ENCODE results near the gene TTC27.
"Not testable (repeated sequence)": the region's sequence is repeated elsewhere in the genome, so short reads cannot be mapped to it uniquely, and the experiment has no call there.

The TTC27 gene

GRCh38 chr2:32849456-32850194 lies 221.8 kb downstream of the TTC27 start:
- Histone ChIP-seq H3K36me3 (replicated peaks) (no peaks in the 10 kb centered on the region), H3K9me3 (0 out of 2 replicates have a peak, but pooled peaks cover 2% of the 10 kb centered on the region), H3K4me3 (no peak overlapping the region), H3K4me1 (no peaks in the 10 kb centered on the region), H3K27me3 (ENCODE audit: low read depth) (no peaks in the 10 kb centered on the region)
- in situ Hi-C loops (cut with MboI; ENCODE audit: low sequenced_read_pairs) = no loop called here
- DNase-seq (ENCODE audit: low spot score in 2 of 2) = no peak

GRCh38 chr2:32851777-32852439 lies 224.1 kb downstream of the TTC27 start:
- no peaks in the 10 kb centered on the region for H3K4me1 ChIP-seq
- no peaks in the 10 kb centered on the region for H3K9me3 ChIP-seq
- H3K27me3 ChIP-seq (ENCODE audit: low read depth) = no peaks in the 10 kb centered on the region
- DNase-seq (ENCODE audit: low spot score in 2 of 2) = no peak
- in situ Hi-C loops (cut with MboI; ENCODE audit: low sequenced_read_pairs) = no loop called here
- H3K4me3 ChIP-seq = no peak overlapping the region
- no peaks in the 10 kb centered on the region for H3K36me3 ChIP-seq (replicated peaks)

DNA sequence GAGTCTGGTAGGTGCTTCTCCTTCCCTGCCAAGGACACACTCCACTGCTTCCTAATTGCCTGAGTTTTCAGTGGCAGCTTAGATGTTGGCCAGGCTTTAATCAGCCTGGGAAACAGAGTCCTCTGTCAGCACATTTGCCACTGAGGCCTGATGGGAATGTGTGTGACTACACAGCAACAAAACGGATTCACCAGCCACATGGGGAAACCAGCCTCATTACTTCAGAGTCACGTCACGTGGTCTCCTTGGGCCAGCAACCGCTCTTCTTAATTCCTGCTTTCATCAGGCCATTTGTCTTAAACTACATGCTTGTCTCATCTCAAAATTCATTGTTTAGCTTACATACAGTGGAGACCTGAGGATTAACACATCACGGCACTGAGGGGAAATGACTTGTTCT lies 225.0 kb downstream of the TTC27 start:
- in situ Hi-C loops (cut with MboI; ENCODE audit: low sequenced_read_pairs) = no loop called here
- no peaks in the 10 kb centered on the region for H3K4me1 ChIP-seq
- no peaks in the 10 kb centered on the region for H3K36me3 ChIP-seq (replicated peaks)
- no peak for DNase-seq (ENCODE audit: low spot score in 2 of 2)
- no peak overlapping the region for H3K4me3 ChIP-seq
- H3K9me3 ChIP-seq = no peaks in the 10 kb centered on the region
- H3K27me3 ChIP-seq (ENCODE audit: low read depth) = no peaks in the 10 kb centered on the region

DNA sequence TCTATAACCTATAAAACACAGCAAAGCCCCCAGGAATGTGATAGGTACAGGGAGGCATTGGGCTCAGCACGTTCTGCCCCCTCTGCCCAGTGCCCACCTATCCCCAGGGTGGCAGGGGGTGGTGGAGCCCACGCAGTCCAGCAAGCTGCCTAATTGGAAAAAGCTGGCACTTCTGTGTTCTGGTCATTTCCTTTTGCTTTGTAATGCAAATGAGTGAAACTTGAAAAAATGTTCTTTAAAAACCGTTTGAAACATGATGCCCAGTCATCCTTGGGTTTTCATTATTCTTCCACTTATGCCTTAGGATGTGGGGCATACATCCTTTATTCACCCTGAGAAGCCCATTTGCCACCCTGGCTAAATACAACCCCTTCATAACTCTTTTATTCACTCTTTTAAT lies 229.0 kb downstream of the TTC27 start:
- H3K27me3 ChIP-seq (ENCODE audit: low read depth) = no peaks in the 10 kb centered on the region
- DNase-seq (ENCODE audit: low spot score in 2 of 2) = no peak
- no peaks in the 10 kb centered on the region for H3K9me3 ChIP-seq
- no peaks in the 10 kb centered on the region for H3K4me1 ChIP-seq
- in situ Hi-C loops (cut with MboI; ENCODE audit: low sequenced_read_pairs) = no loop called here
- H3K4me3 ChIP-seq = no peak overlapping the region
- H3K36me3 ChIP-seq (replicated peaks) = no peaks in the 10 kb centered on the region

DNA sequence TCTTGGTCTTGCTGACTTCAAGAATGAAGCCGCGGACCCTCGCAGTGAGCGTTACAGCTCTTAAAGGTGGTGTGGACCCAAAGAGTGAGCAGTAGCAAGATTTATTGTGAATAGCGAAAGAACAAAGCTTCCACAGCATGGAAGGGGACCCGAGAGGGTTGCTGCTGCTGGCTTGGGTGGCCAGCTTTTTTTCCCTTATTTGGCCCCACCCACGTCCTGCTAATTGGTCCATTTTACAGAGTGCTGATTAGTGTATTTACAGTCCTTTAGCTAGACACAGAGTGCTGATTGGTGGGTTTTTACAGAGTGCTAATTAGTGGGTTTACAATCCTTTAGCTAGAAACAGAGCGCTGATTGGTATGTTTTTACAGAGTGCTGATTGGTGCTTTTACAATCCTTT lies 230.9 kb downstream of the TTC27 start:
- H3K4me1 ChIP-seq = no peaks in the 10 kb centered on the region
- DNase-seq (ENCODE audit: low spot score in 2 of 2) = no peak
- in situ Hi-C loops (cut with MboI; ENCODE audit: low sequenced_read_pairs) = no loop called here
- no peaks in the 10 kb centered on the region for H3K36me3 ChIP-seq (replicated peaks)
- H3K9me3 ChIP-seq = no peaks in the 10 kb centered on the region
- H3K4me3 ChIP-seq = no peak overlapping the region
- H3K27me3 ChIP-seq (ENCODE audit: low read depth) = no peaks in the 10 kb centered on the region; the same call in 1 of the 2 replicates

DNA sequence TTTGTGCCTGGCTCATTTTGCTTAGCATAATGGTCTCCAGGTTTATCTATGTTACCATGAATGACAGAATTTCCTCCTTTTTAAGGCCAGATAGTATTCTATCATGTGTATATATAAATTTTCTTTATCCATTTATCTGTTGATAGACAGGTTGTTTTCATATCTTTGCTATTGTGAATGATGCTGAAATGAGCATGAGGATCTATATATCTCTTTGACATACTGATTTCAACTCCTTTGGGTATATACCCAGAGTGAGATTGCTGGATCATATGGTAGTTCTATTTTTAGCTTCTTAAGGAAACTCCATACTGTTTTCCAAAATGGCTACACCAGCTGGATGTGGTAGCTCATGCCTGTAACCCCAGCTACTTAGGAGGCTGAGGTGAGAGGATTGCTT lies 232.5 kb downstream of the TTC27 start:
- Histone ChIP-seq H3K9me3 (no peaks in the 10 kb centered on the region), H3K36me3 (replicated peaks) (no peaks in the 10 kb centered on the region), H3K4me3 (no peak overlapping the region), H3K4me1 (no peaks in the 10 kb centered on the region), H3K27me3 (ENCODE audit: low read depth) (no peaks in the 10 kb centered on the region; the same call in 1 of the 2 replicates)
- in situ Hi-C loops (cut with MboI; ENCODE audit: low sequenced_read_pairs) = no loop called here
- no peak for DNase-seq (ENCODE audit: low spot score in 2 of 2)

- no peaks in the 10 kb centered on the region for H3K9me3 ChIP-seq
- no peaks in the 10 kb centered on the region for H3K36me3 ChIP-seq (replicated peaks)
- no peaks in the 10 kb centered on the region for H3K4me1 ChIP-seq
- in situ Hi-C loops (cut with MboI; ENCODE audit: low sequenced_read_pairs) = no loop called here
- DNase-seq (ENCODE audit: low spot score in 2 of 2) = no peak
- no peaks in the 10 kb centered on the region; the same call in 1 of the 2 replicates for H3K27me3 ChIP-seq (ENCODE audit: low read depth)
- no peak overlapping the region for H3K4me3 ChIP-seq
These were observed 234.6 kb downstream of the TTC27 start for GRCh38 chr2:32862269-32863055.

- no peak for DNase-seq (ENCODE audit: low spot score in 2 of 2)
- no peaks in the 10 kb centered on the region; the same call in 1 of the 2 replicates for H3K27me3 ChIP-seq (ENCODE audit: low read depth)
- H3K4me1 ChIP-seq = no peaks in the 10 kb centered on the region
- in situ Hi-C loops (cut with MboI; ENCODE audit: low sequenced_read_pairs) = no loop called here
- H3K4me3 ChIP-seq = no peak overlapping the region
- no peaks in the 10 kb centered on the region for H3K36me3 ChIP-seq (replicated peaks)
- no peaks in the 10 kb centered on the region for H3K9me3 ChIP-seq
These were observed 235.5 kb downstream of the TTC27 start for GRCh38 chr2:32863326-32863725.

DNA sequence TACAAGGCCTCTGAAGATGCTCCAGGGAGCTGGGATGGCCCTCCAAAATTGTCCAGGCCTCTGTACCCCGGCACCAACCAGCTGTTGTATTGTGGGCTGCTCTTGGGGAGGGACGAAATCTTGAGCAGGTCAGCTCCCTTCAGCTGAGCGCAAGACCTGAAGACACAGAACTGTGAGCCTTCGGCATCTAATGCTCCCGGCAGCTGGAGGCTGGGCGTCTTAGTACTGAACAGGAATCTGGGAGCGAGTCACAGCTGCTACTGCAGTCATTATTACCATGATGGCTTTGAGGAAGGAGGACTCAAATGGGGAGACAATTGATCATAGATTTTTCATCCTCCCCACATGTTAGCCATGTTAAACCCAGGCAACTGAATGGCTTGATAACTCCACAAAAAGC lies 236.0 kb downstream of the TTC27 start:
- no peaks in the 10 kb centered on the region; the same call in 1 of the 2 replicates for H3K27me3 ChIP-seq (ENCODE audit: low read depth)

GRCh38 chr2:32864334-32865111 lies 236.7 kb downstream of the TTC27 start:
- no peaks in the 10 kb centered on the region for H3K9me3 ChIP-seq
- H3K36me3 ChIP-seq (replicated peaks) = no peaks in the 10 kb centered on the region
- no peaks in the 10 kb centered on the region; the same call in 1 of the 2 replicates for H3K27me3 ChIP-seq (ENCODE audit: low read depth)
- no peak overlapping the region for H3K4me3 ChIP-seq
- in situ Hi-C loops (cut with MboI; ENCODE audit: low sequenced_read_pairs) = no loop called here
- no peaks in the 10 kb centered on the region for H3K4me1 ChIP-seq
- DNase-seq (ENCODE audit: low spot score in 2 of 2) = no peak

More for the DNA sequence above, 236.0 kb downstream of the TTC27 start:
- in situ Hi-C loops (cut with MboI; ENCODE audit: low sequenced_read_pairs) = no loop called here
- DNase-seq (ENCODE audit: low spot score in 2 of 2) = no peak
- no peak overlapping the region for H3K4me3 ChIP-seq
- no peaks in the 10 kb centered on the region for H3K9me3 ChIP-seq
- no peaks in the 10 kb centered on the region for H3K4me1 ChIP-seq
- H3K36me3 ChIP-seq (replicated peaks) = no peaks in the 10 kb centered on the region

DNA sequence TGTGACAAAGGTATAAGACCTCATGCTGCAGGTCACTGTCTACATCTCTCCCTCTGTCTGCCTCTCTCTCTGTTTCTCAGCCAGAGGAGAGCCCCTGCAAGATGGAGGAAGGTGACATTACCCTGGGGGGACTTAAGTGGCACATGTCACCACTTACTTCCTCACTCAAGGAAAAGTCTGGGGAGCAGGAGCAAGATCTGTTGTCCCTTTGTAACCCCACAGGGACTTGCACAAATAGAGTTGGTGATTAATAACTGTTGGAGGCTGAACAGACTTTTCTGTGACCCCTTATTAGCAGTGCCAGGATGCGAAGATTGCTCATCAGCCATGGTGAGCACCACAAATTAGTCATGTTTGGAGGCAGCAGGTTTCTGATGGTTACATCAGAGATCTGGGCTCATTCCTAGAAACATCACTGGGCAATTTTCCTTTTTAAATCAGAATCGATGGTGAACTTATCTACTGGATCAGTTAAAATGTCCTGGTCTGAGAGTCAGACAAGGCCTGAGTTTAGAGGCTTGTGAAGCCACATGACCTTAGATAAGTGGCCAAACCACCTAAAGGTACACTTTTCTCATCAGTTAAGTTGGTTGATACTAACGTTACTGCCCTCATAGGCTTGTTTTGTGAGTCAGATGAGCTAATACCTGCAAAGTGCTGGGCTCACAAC lies 237.7 kb downstream of the TTC27 start:
- Histone ChIP-seq H3K4me1 (no peaks in the 10 kb centered on the region), H3K4me3 (no peak overlapping the region), H3K36me3 (replicated peaks) (no peaks in the 10 kb centered on the region), H3K9me3 (no peaks in the 10 kb centered on the region), H3K27me3 (ENCODE audit: low read depth) (no peaks in the 10 kb centered on the region; the same call in 1 of the 2 replicates)
- DNase-seq (ENCODE audit: low spot score in 2 of 2) = no peak
- in situ Hi-C loops (cut with MboI; ENCODE audit: low sequenced_read_pairs) = no loop called here

DNA sequence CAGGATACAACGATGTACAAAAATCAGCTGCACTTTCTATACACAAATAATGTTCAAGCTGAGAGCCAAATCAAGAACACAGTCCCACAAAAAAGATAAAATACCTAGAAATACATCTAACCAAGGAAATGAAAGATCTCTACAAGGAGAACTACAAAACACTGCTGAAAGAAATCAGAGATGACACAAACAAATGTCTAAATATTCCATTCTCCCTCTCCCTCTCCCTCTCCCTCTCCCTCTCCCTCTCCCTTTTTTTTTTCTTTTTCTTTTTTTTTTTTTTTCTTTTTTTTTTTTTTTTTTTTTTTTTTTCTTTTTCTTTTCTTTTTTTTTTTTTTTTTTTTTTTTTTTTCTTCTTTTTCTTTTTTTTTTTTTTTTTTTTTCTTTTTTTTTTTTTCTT lies 238.6 kb downstream of the TTC27 start:
- H3K27me3 ChIP-seq (ENCODE audit: low read depth); H3K4me1 ChIP-seq; DNase-seq (ENCODE audit: low spot score in 2 of 2); H3K36me3 ChIP-seq (replicated peaks); in situ Hi-C loops (cut with MboI; ENCODE audit: low sequenced_read_pairs); H3K4me3 ChIP-seq; H3K9me3 ChIP-seq: not testable (repeated sequence)

All from HAP-1 (cell line).